DMS 273 treated with DMSO at 0.1 percent for 48 hours (cell line): Measurements from ENCODE around the gene EPHX1.

Experiments
- DNase-seq: peaks from one replicate; lab custom pipeline; 2025; lab: John Stamatoyannopoulos, UW

The EPHX1 gene

GRCh38 chr1:225842788-225843425, 33.0 kb downstream of the EPHX1 start:
- no peak for DNase-seq

- DNase-seq = no peak
These were observed 33.5 kb downstream of the EPHX1 start for GRCh38 chr1:225843426-225843795.

- no peak for DNase-seq
These were observed 34.5 kb downstream of the EPHX1 start for GRCh38 chr1:225844236-225845061.

- DNase-seq = no peak
These were observed 35.2 kb downstream of the EPHX1 start for GRCh38 chr1:225845097-225845496.

DNA sequence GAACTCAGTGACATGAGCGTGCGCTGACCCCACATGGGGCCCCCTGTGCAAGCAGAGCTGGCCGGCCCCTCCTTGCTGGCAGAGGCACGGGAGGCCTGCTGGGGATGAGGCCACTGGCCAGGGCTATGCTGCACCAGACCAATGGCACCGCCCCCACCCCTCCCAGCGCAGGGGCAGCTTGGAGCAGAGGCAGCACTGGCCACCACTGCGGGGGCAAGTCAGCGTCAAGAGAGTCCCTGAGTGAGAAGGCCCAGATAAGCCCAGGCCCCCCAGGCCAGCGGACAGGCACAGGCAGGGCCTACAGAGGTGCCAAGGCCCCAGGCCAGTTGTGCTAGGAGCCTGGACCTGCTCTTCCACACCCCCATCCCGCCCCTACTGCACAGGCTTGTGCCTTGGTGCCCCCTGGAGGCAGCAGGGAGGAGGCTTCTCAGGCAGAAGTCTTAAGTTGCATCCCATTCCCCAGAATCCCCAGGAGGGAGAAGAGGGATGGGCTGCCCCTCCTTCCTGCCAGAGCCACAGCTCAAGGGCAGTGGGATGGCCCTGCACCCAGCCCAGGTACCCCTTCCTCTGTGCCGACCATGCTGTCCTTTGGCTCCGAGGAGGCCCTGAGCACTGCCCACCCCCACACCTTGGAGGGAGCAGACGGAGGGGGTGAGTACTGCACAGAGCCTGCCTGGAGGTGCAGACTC, 35.8 kb downstream of the EPHX1 start:
- DNase-seq = peak; percentile 11

GRCh38 chr1:225846331-225847310, 36.7 kb downstream of the EPHX1 start:
- DNase-seq = no peak

DNA sequence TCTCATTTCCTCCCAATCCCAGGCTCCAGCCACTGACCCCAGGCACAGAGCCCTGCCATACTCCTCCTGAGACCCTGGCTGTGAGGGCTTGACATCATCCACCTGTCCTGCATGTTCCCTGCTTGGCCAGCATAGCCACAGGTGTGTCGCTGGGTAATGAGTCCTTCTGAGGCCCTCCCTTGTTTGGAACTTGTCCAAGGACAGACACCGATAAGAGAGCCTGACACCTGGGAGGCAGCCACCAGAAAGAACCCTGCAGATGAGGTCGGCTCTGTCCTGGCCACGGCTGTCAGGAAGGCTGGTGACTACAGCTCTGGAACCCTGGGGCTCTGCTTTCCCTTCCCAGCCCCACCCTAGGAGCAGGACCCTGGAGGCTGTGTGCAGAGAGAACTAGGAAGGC, 37.7 kb downstream of the EPHX1 start:
- no peak for DNase-seq

GRCh38 chr1:225848030-225848955, 38.4 kb downstream of the EPHX1 start:
- peak; percentile 87 for DNase-seq

DNA sequence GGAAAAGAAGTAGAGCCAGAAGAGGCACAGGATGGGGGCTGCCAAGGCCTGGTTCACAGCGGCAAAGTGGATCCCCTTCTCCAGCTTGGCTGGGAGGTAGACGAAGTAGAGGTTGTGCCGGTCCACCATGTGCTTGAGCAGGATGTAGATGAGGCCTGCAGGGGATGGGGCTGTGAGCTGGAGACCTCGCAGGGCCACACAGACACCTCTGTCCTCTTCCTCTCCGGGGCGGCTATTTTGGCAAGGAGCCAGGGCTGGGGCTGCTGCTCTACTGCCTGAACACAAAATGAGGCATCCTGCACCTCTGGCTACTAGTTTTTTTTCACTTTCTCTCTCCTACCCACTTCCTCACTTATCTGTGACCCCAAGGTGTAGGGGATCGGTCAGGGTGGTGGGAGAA, 40.0 kb downstream of the EPHX1 start:
- DNase-seq = no peak

- DNase-seq = no peak
These were observed 40.4 kb downstream of the EPHX1 start for GRCh38 chr1:225850370-225850769.

DNA sequence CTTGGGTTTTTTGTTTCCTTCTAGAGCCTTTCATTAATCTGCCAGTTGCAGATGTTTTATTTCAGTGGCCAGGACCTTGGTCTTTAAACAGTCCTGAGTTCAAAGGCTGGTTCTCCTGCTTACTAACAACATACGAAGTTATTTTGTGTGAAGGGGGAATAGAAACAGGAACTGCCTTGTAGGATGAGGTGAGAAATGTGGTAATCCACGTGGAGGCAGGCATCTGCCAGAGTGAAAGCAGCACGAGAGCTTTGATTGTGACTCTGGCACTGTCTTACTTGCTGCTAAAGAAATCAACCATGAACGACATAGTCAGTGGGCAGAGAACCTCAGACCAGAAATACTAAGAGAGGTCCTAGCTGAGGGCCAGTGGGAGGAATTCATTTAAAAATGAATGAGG, 41.9 kb downstream of the EPHX1 start:
- DNase-seq = no peak

DNA sequence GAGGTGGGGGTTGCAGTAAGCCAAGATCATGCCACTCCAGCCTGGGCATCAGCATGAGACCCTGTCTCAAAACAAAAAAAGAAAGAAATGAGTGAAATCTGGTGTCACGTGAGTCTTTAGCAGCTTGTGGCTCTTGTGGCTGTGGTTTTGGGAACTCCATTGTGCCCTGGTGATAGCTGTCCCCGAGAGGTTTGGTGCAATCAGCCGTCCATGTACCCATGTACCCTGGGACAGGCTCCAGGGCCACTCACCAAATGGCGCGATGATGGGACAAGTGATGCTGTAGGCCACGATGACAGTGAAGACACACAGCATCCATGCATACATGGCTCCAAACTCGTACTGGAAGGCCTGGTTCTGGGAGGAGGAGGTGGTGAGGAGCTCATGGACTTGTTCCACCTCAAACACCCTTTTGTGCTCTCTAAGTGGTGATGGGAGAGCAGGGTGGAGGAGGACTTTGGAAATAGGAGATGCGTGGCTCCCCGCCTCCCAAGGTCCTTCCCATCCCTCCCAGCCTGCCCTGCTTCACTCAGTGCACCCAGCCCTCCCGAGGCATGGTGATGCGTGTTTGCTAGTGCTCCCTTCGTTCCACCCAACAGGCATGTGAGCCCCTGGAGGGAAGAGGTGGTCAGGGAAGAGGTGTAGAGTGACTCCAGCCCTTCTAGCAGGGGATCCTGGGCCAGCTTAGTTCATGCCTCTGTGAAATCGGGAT, 42.6 kb downstream of the EPHX1 start:
- no peak for DNase-seq

DNA sequence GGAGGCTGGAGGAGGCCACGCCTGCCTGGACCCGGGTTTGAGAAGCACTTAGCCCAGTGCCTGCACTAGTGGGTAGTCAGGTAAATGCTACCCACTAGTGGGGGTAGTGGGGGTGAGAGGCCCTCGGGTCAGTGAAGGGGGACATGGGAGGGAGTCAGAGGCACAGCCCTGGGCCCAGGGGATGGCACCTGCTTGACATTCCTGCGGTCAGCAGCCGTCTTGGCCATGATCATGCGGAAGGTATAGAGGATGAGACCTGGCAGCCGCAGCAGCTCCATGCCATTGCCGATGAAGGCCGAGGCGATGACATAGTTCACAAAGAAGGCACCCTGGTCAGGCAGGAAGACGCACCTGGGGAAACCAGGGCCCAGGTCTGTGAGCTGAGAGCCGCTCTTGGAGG, 43.5 kb downstream of the EPHX1 start:
- DNase-seq = no peak

GRCh38 chr1:225855503-225856300, 45.8 kb downstream of the EPHX1 start:
- no peak for DNase-seq

DNA sequence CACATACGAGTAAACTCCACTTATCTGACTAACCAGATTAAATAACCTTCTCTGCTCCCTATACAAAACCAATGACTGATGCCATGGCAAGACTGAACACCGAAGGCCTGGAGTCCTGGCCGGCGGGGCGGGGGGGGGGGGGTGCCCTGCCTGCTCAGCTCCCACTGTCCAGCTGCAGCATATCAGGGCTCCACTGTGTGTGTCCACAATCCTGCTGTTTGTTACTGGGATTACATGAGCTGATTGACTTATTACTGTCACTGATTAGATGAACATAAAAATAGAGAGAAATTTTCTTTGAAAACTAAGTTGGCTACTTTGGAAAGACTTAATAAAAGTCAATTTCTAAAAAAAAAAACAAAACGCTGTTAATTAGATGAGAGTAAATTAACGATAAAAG, 47.3 kb downstream of the EPHX1 start:
- DNase-seq = no peak

DNA sequence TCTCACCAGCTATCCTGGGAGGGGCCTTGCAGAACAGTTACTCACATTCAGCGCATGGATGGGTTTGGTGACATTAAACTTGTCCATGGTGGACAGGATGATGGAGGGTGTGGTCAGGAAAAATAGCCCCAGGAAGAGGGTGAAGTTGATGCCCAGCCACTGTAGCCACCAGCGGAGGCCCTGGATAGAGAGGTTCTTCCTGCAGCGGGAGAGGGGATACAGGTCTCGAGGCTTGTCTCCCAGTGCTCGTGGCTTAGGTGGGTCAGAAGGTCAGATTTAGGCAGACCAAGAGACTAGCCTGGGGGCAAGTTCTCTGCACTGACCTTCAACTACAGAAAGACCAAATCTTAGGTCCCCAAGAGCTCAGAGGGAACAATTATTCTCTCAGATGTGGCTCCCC, 49.2 kb downstream of the EPHX1 start:
- no peak for DNase-seq

GRCh38 chr1:225860107-225860506, 50.2 kb downstream of the EPHX1 start:
- DNase-seq = no peak

DNA sequence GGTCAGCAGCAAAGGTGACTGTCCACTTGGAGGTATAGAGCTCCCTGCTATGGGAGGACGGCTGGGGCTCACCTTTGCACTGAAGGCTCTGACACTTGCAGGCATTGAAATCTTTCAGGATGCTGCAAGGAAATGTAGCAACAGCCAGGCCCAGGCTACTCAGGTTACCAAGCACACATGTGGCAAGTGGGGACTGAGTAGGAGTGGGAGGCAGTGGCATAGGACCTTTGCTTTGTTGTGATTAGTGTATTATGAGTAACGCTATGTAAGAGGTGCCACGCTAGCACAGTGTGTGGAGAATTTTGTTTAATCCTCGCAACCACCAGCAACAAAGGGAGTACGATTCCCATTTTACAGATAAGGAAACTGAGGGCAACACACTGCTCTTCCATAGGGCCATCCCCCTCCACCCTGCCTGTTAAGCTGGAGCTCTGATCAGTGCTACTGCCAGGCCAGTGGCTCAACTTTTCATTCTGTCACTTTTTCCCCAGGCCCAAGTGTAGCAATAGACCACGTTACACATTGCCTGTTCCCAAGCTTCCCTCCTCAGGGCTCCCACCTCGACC, 51.0 kb downstream of the EPHX1 start:
- no peak for DNase-seq
